GM12873 (cell line): Measurements from ENCODE around the gene C20orf144.

ENCODE experiments used
- TF ChIP-seq, protein P1 (sequence below): IDR thresholded peaks from 2 replicates; pipeline ENCODE4 v1.5.1; 2012; ENCODE audit warnings: low read depth, mild to moderate bottlenecking, moderate library complexity, low read length, control low read depth; ENCODE audit not compliant: insufficient read depth; ENCODE audit errors: missing control alignments

C20orf144 gene

DNA sequence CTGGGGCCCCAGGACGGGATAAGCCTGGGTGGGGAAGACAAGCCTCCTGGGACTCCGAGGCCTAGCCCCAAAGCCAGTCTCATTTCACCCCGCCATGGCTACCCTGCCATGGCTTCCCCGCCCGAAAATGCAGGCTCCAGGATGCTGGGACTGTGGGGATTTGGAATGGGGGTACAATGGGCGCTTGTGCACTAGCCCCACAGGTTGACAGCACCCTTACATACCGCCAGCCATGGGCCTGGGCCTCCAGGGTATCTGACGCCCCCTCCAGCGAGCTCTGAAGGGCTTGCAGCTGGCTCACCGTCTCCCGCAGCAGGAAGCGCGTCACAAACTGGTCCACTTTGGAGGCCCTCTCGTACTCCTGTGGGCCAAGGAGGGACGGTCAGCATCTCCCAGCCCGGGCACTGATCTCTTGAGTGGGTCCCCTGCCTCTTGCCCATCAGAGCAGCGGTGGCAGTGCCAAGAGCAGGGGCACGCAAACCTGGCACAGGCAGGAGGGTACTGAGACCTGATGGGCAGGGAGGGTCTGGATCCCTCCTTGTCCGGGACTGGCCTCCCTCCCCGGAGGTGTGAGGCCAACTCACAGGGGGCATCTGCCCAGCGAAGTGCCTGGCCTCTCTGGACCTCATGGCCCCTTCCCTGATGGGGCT is 2.0 kb upstream of the C20orf144 start:
- TF ChIP-seq, protein P1, sequence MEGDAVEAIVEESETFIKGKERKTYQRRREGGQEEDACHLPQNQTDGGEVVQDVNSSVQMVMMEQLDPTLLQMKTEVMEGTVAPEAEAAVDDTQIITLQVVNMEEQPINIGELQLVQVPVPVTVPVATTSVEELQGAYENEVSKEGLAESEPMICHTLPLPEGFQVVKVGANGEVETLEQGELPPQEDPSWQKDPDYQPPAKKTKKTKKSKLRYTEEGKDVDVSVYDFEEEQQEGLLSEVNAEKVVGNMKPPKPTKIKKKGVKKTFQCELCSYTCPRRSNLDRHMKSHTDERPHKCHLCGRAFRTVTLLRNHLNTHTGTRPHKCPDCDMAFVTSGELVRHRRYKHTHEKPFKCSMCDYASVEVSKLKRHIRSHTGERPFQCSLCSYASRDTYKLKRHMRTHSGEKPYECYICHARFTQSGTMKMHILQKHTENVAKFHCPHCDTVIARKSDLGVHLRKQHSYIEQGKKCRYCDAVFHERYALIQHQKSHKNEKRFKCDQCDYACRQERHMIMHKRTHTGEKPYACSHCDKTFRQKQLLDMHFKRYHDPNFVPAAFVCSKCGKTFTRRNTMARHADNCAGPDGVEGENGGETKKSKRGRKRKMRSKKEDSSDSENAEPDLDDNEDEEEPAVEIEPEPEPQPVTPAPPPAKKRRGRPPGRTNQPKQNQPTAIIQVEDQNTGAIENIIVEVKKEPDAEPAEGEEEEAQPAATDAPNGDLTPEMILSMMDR: no peak

GRCh38 chr20:33660685-33661058 is 1.5 kb upstream of the C20orf144 start:
- TF ChIP-seq, protein P1: no peak

DNA sequence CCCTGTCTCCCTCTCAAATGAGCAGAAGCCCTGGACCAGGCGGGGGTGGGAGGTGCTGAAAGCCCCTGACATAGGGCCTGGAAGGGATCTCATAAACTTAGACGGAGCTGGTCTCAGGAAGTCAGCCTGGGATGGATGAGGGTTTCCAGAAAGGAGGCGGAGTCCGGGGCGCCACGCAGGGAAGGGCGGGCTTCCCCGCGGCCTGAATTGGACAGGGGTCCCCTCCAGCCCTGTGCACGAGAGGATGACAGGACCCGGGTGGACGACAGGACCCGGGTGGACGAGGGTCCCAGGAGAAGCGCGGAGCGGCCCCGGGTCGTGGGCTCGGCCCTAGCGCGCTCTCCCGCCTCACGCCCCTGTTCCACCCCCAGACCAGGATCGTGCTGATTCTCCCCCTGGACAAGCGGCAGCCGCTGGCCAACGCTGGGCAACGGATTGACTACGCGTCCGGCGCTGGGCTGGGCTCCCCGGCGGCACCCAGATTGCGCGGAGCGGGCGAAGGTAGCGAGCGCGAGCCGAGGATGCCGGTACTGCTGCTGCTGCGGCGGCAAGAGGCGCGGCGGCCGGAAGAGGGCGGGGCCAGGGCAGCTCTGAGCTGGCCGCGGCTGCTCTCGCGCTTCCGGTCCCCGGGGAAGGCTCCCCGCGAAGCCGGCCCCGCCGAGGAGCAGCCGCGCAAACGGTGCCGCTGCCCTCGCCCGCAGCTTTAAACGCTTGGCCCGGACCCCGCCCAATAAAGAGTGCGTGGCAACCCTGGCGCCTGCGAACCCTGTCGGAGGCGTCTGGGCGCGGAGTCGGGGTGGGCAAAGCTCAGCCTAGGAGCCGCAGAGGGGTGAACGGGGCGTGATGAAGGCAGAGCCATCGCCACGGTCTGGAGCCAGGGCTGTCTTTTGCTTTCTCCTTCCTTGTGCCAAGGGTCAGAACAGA is 1.3 kb downstream of the C20orf144 start:
- TF ChIP-seq, protein P1: no peak

DNA sequence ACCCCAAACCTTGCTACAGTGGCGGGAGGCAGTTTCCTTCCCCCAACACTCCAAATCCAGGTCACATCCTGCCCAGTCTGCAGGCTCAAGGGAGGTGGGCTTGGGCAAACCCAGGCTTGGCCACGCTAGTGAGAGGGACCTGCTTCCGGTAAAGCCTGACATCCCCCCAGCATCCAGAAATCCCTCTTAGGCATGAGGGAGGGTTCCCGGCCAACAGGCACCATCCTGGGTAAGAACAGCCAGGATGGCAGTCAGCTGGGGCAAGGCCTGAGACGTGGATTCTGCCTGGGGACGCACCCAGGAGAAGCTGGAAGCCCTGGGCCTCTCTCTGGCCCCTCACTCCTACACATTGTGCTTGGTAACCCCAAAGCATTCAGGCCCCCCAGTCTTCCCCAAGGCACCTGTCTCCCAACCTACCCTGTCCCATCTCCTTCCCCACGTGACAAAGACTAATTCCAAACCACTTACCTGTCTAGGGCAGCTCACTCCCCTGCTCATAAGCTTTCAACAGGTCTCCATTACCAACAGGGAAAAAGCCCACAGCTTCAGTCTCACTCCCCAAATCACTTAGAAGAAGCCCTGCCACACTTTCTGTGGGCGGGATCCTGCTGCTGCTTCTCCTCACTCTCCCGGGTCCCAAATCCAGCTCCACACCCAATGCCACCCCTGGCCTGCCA is 2.1 kb downstream of the C20orf144 start:
- TF ChIP-seq, protein P1: no peak

GRCh38 chr20:33664762-33665144 is 2.6 kb downstream of the C20orf144 start:
- TF ChIP-seq, protein P1: no peak

GRCh38 chr20:33666293-33667244 is 4.4 kb downstream of the C20orf144 start, which contains the start of gene ACTL10:
Gene ACTL10, plus strand, starts transcription at chr20:33666943. Its CDS starts 555 bp downstream, at chr20:33667498.
- TF ChIP-seq, protein P1: peak; percentile 21
